ENCODE measurements around the gene HSPB8. TPM values are rescaled to one million over a fixed set of nuclear protein-coding genes. Genes with fewer than 3 reads are reported as not detected.

HSPB8 gene
- polyA plus RNA-seq, 1 of the 3 experiments (the other 2 are of a cell fraction), result 1.2 TPM

- H3K27ac ChIP-seq (ENCODE audit: low read depth in 2 of 2, low read length in 1 of 2), result no peak overlapping the region
- H2AFZ ChIP-seq (ENCODE audit: low read depth), result no peak overlapping the region
- H3F3A ChIP-seq (replicated peaks; ENCODE audit: insufficient read depth), result no peaks in the 10 kb centered on the region
- H3K9ac ChIP-seq, result no peak overlapping the region
- peaks cover 0 to 3% of the 10 kb centered on the region in 2 experiments; a peak in 1 of 4 replicates for H3K4me1 ChIP-seq (ENCODE audit: control insufficient read depth in 1 of 2, insufficient read depth in 2 of 2, low read depth in 1 of 2, low read length in 1 of 2)
- H3K9me3 ChIP-seq, result no peaks in the 10 kb centered on the region
- H3K9me2 ChIP-seq, result no peaks in the 10 kb centered on the region
- no peak for DNase-seq
- ChIA-PET POLR2A (no interaction called here), CTCF (interaction anchor here (1.1 kb wide), 2 partner anchors 22 to 172 kb away, joined by 3 to 4 read pairs; no protein-coding TSS in a partner anchor)
- no peaks in the 10 kb centered on the region for H3K27me3 ChIP-seq (ENCODE audit: insufficient read depth)
- no peak overlapping the region for H3K4me2 ChIP-seq
- TF ChIP-seq, protein P1, sequence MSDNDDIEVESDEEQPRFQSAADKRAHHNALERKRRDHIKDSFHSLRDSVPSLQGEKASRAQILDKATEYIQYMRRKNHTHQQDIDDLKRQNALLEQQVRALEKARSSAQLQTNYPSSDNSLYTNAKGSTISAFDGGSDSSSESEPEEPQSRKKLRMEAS (IDR thresholded peaks at IDR 0.05; ENCODE audit: low read depth), result no peak
- TF ChIP-seq TCF12 (IDR thresholded peaks at IDR 0.05) (no peak), YY1 (IDR thresholded peaks at IDR 0.05; ENCODE audit: low read depth) (no peak), EP300 (IDR thresholded peaks at IDR 0.05; ENCODE audit: borderline replicate concordance in 1 of 2, low read depth in 1 of 2, low read length in 1 of 2) (no peak), FOXJ3 (CRISPR knock-in tag; IDR thresholded peaks at IDR 0.05) (no peak), MEF2A (IDR thresholded peaks at IDR 0.05; ENCODE audit: borderline replicate concordance, low read depth) (no peak), FOSL2 (IDR thresholded peaks at IDR 0.05; ENCODE audit: borderline replicate concordance, low read depth) (no peak), GATA2 (CRISPR knock-in tag; IDR thresholded peaks at IDR 0.05) (no peak), NFIC (IDR thresholded peaks at IDR 0.05; ENCODE audit: borderline replicate concordance) (no peak), RXRA (IDR thresholded peaks at IDR 0.05; ENCODE audit: borderline replicate concordance, low read depth) (no peak), MXI1 (IDR thresholded peaks at IDR 0.05; ENCODE audit: low read depth, low read length) (no peak), NRF1 (IDR thresholded peaks at IDR 0.05; ENCODE audit: low read depth, low read length) (no peak), FOXM1 (IDR thresholded peaks at IDR 0.05; ENCODE audit: low read depth) (no peak), ELF1 (IDR thresholded peaks at IDR 0.05) (no peak), SMC3 (IDR thresholded peaks at IDR 0.05; ENCODE audit: low read depth, low read length) (no peak), TAF1 (IDR thresholded peaks at IDR 0.05; ENCODE audit: borderline replicate concordance, low read depth, low read length) (no peak)
- TF ChIP-seq, protein P2, sequence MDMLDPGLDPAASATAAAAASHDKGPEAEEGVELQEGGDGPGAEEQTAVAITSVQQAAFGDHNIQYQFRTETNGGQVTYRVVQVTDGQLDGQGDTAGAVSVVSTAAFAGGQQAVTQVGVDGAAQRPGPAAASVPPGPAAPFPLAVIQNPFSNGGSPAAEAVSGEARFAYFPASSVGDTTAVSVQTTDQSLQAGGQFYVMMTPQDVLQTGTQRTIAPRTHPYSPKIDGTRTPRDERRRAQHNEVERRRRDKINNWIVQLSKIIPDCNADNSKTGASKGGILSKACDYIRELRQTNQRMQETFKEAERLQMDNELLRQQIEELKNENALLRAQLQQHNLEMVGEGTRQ (IDR thresholded peaks at IDR 0.05; ENCODE audit: borderline replicate concordance, low read depth, low read length), result no peak
- TF ChIP-seq, protein P3, sequence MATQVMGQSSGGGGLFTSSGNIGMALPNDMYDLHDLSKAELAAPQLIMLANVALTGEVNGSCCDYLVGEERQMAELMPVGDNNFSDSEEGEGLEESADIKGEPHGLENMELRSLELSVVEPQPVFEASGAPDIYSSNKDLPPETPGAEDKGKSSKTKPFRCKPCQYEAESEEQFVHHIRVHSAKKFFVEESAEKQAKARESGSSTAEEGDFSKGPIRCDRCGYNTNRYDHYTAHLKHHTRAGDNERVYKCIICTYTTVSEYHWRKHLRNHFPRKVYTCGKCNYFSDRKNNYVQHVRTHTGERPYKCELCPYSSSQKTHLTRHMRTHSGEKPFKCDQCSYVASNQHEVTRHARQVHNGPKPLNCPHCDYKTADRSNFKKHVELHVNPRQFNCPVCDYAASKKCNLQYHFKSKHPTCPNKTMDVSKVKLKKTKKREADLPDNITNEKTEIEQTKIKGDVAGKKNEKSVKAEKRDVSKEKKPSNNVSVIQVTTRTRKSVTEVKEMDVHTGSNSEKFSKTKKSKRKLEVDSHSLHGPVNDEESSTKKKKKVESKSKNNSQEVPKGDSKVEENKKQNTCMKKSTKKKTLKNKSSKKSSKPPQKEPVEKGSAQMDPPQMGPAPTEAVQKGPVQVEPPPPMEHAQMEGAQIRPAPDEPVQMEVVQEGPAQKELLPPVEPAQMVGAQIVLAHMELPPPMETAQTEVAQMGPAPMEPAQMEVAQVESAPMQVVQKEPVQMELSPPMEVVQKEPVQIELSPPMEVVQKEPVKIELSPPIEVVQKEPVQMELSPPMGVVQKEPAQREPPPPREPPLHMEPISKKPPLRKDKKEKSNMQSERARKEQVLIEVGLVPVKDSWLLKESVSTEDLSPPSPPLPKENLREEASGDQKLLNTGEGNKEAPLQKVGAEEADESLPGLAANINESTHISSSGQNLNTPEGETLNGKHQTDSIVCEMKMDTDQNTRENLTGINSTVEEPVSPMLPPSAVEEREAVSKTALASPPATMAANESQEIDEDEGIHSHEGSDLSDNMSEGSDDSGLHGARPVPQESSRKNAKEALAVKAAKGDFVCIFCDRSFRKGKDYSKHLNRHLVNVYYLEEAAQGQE (IDR thresholded peaks at IDR 0.05; ENCODE audit: low read depth, low read length), result no peak
- TF ChIP-seq, protein P4, sequence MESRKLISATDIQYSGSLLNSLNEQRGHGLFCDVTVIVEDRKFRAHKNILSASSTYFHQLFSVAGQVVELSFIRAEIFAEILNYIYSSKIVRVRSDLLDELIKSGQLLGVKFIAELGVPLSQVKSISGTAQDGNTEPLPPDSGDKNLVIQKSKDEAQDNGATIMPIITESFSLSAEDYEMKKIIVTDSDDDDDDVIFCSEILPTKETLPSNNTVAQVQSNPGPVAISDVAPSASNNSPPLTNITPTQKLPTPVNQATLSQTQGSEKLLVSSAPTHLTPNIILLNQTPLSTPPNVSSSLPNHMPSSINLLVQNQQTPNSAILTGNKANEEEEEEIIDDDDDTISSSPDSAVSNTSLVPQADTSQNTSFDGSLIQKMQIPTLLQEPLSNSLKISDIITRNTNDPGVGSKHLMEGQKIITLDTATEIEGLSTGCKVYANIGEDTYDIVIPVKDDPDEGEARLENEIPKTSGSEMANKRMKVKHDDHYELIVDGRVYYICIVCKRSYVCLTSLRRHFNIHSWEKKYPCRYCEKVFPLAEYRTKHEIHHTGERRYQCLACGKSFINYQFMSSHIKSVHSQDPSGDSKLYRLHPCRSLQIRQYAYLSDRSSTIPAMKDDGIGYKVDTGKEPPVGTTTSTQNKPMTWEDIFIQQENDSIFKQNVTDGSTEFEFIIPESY (IDR thresholded peaks at IDR 0.05; ENCODE audit: borderline replicate concordance, low read depth), result no peak
- no peaks in the 10 kb centered on the region for H4K20me1 ChIP-seq (ENCODE audit: insufficient read depth)
- no peak overlapping the region for H3K4me3 ChIP-seq (ENCODE audit: low read depth in 2 of 2, low read length in 1 of 2)
- no peaks in the 10 kb centered on the region for H3K36me3 ChIP-seq (replicated peaks in 1 of 2; ENCODE audit: control insufficient read depth in 1 of 2, insufficient read depth in 2 of 2, low read length in 1 of 2)
- no peaks in the 10 kb centered on the region for H3K79me2 ChIP-seq (ENCODE audit: insufficient read depth)
- 21% methylated on average over 5 of the region's 5 CpGs for WGBS (ENCODE audit: low lambda C conversion rate)
Measured at GRCh38 chr12:119241049-119241448, 62.3 kb downstream of the HSPB8 start.

All from SK-N-SH (cell line).